ENCODE data around the gene PARD3B. TPM values are rescaled to one million over a fixed set of nuclear protein-coding genes. Genes with fewer than 3 reads are reported as not detected.
A peak's percentile ranks its signal among the peaks of the same experiment; 100 is the strongest.

The PARD3B gene
- total and polyA plus RNA-seq, 12 donors: 0.46 to 12.4 (median 8.3) TPM

DNA sequence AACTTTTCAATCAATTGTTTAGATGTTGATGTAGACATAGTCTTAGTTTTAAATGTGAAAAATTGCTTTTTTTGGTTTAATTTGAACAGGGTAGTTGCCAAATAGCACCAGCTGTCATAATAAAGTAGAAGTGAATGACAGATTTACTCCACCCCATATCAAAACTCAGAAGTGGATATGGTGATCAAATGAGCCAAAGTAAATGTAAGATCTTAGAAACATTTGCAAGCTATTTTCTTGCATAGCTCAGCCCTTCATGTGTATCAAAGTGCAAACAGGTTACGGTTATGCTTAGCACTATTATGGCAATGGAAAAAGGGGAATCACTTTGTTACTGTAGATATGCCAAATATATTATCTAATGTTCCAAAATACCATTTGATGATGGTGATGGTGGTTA lies 596.1 kb downstream of the PARD3B start:
- TF ChIP-seq CTCF (IDR thresholded peaks at IDR 0.05): no peak
- Histone ChIP-seq H3K4me1 (peaks cover 0 to 13% (median 0%) of the 10 kb centered on the region in 9 donors), H3K36me3 (no peaks in the 10 kb centered on the region), H3K27me3 (no peaks in the 10 kb centered on the region), H3K9me3 (peaks cover 0 to 6% (median 0%) of the 10 kb centered on the region in 11 donors), H3K27ac (no peak overlapping the region), H3K4me3 (no peak overlapping the region)
- ATAC-seq: peak in 2 of 8 donors; percentile 42 to 52
- intact Hi-C loops (cut with DNase I): no loop called here
- 87 to 92% methylated on average over 1 of the region's 1 CpG for WGBS, 2 donors
- DNase-seq: no peak

DNA sequence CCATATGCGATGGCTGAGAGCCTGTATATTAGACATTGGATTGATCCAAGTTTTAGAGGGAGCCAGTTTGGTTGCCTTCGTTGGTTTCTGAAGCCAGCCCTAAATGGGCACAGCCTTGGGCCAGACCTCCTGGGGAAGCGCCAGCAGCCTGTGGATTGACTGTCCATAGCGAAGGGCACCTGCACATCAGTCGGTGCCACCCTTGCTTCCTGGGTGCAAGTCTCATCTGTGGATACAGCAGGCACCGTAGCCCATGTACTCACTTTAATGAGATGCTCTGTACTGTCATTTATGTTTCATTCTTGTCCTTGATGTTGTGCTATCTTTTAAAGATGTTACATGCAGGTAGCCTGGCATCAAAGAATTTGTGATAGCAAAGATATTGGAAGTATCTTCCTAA lies 600.6 kb downstream of the PARD3B start:
- H3K36me3 ChIP-seq: no peaks in the 10 kb centered on the region
- WGBS, 2 donors: 96 to 100% methylated on average over 6 of the region's 6 CpGs
- DNase-seq (no peak), ATAC-seq (no peak)
- TF ChIP-seq CTCF (IDR thresholded peaks at IDR 0.05): no peak
- H3K9me3 ChIP-seq: peaks cover 0 to 6% (median 0%) of the 10 kb centered on the region in 11 donors
- no peaks in the 10 kb centered on the region for H3K4me1 ChIP-seq
- intact Hi-C loops (cut with DNase I): no loop called here
- no peak overlapping the region for H3K27ac ChIP-seq
- H3K4me3 ChIP-seq: no peak overlapping the region
- no peaks in the 10 kb centered on the region for H3K27me3 ChIP-seq

DNA sequence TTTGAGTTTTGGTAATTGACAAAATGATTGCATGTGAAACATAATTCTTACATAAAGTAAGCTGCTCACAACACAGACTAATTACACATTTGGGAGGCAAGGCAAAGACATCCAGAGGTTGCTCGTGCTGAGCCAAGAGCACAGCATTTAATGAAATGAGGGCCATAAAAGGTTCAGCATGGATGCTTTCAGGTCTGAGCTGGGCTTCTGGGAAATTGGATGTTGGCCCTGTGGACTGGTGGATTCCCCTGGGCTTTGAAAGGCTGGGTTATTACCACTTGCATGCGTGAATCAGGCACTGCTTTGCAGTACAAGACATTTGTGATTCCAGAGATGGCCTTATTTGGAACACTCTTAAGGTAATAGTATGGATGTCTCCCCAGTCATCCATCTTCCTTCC lies 603.5 kb downstream of the PARD3B start:
- Histone ChIP-seq H3K4me3 (no peak overlapping the region), H3K4me1 (no peaks in the 10 kb centered on the region), H3K9me3 (peaks cover 0 to 6% (median 0%) of the 10 kb centered on the region in 11 donors), H3K27me3 (no peaks in the 10 kb centered on the region), H3K36me3 (no peaks in the 10 kb centered on the region), H3K27ac (no peak overlapping the region)
- no peak for DNase-seq
- 79 to 84% methylated on average over 2 of the region's 2 CpGs for WGBS, 2 donors
- TF ChIP-seq CTCF (IDR thresholded peaks at IDR 0.05): no peak
- ATAC-seq: no peak
- intact Hi-C loops (cut with DNase I): no loop called here

DNA sequence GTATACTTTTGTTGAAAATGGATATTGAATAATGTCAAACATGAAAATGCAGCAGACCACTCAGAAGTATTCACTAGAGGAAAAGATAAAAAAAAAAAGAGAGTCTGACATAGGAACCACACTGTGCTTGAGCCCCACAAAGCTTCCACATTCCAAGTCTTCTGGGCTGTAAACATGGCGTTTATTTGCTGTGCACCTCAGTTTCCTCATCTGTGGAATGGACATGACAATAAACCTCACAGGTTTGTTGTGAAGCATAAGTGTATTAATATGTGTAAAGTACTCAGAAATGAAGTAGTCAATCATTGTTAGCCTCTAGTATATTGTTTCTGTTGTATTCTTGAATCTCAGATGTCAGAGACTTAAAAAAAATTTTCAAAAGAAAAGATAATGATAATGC lies 611.2 kb downstream of the PARD3B start:
- TF ChIP-seq CTCF (IDR thresholded peaks at IDR 0.05): no peak

More for the DNA sequence above, 611.2 kb downstream of the PARD3B start:
- intact Hi-C loops (cut with DNase I): no loop called here
- peaks cover 0 to 11% (median 0%) of the 10 kb centered on the region in 9 donors for H3K36me3 ChIP-seq
- DNase-seq: no peak
- H3K4me3 ChIP-seq: no peak overlapping the region
- H3K9me3 ChIP-seq: peaks cover 0 to 9% (median 0%) of the 10 kb centered on the region in 11 donors
- H3K4me1 ChIP-seq: no peaks in the 10 kb centered on the region
- WGBS, 2 donors: 92 to 100% methylated on average over 1 of the region's 1 CpG
- no peak overlapping the region for H3K27ac ChIP-seq
- no peaks in the 10 kb centered on the region for H3K27me3 ChIP-seq
- no peak for ATAC-seq

Data from heart right ventricle (tissue), 16 donors.